Caco-2 (cell line): ENCODE measurements around the gene YAP1. TPM values are rescaled to one million over a fixed set of nuclear protein-coding genes. Genes with fewer than 3 reads are reported as not detected.
A peak's percentile ranks its signal among the peaks of the same experiment; 100 is the strongest.

Source experiments
- BruUV-seq: library from RNA; stranded (reverse); fragments of 400-500 nt; replicated peaks from 2 replicates; lab custom pipeline; 2021; lab: Mats Ljungman, UMichigan
- CTCF ChIA-PET: fragments of 300-600 bp; sonication (Branson Sonifier 250); formaldehyde crosslinking; loops from one replicate; lab custom pipeline; 2022; ENCODE audit warnings: antibody characterized with exemption; lab: Charles Lee
- POLR2A ChIA-PET: fragments of 300-600 bp; sonication (Branson Sonifier 250); formaldehyde crosslinking; loops from one replicate; lab custom pipeline; 2022; ENCODE audit warnings: antibody characterized with exemption; lab: Charles Lee
- DNase-seq, 2 experiments: peaks; one replicate each; pipeline versions ENCODE4 v3.0.0 to v3.0.0-alpha.2; 2020 to 2022
- H3K27me3 ChIP-seq: replicated peaks from 2 replicates; pipeline ENCODE4 v1.6.0; 2011; ENCODE audit warnings: low read length; ENCODE audit not compliant: control insufficient read depth, insufficient read depth
- H3K36me3 ChIP-seq: 2 replicates; pipeline ENCODE4 v1.5.1; 2011; ENCODE audit warnings: low read length; ENCODE audit not compliant: control insufficient read depth, insufficient read depth
- H3K4me1 ChIP-seq: fragments of 250-450 bp; sonication (Bioruptor Pico); 2 replicates; pipeline ENCODE4 v1.5.1; 2020; ENCODE audit warnings: mild to moderate bottlenecking
- H3K4me3 ChIP-seq: 2 replicates; pipeline ENCODE4 v1.5.1; 2011; ENCODE audit warnings: low read depth, mild to moderate bottlenecking, control low read depth, low read length
- H3K9me3 ChIP-seq: fragments of 250-450 bp; sonication (Bioruptor Pico); 2 replicates; pipeline ENCODE4 v1.5.1; 2020; ENCODE audit warnings: mild to moderate bottlenecking, moderate library complexity
- H3K27ac Mint-ChIP-seq: one replicate; pipeline ENCODE4 v1.8.0; 2022; ENCODE audit warnings: mixed read lengths; ENCODE audit not compliant: unreplicated experiment
- H3K27me3 Mint-ChIP-seq: one replicate; pipeline ENCODE4 v1.8.0; 2022; ENCODE audit warnings: mixed read lengths; ENCODE audit not compliant: insufficient read depth, unreplicated experiment
- H3K36me3 Mint-ChIP-seq: one replicate; pipeline ENCODE4 v1.8.0; 2022; ENCODE audit warnings: mild to moderate bottlenecking, mixed read lengths; ENCODE audit not compliant: insufficient read depth, unreplicated experiment
- H3K4me1 Mint-ChIP-seq: one replicate; pipeline ENCODE4 v1.8.0; 2022; ENCODE audit warnings: low read depth, mixed read lengths; ENCODE audit not compliant: unreplicated experiment
- H3K4me3 Mint-ChIP-seq: one replicate; pipeline ENCODE4 v1.8.0; 2022; ENCODE audit warnings: mild to moderate bottlenecking, moderate library complexity, mixed read lengths; ENCODE audit not compliant: unreplicated experiment
- H3K9me3 Mint-ChIP-seq: one replicate; pipeline ENCODE4 v1.8.0; 2022; ENCODE audit warnings: mixed read lengths; ENCODE audit not compliant: unreplicated experiment
- CTCF ChIP-seq, 2 experiments: fragments of 200-600 bp in 1 of 2; IDR thresholded peaks; 1 replicate in 1 of 2; 2 replicates in 1 of 2; pipeline versions ENCODE4 v1.5.1 to v1.8.0; 2011 to 2022; ENCODE audit warnings: antibody characterized with exemption in 1 of 2, control low read depth in 1 of 2, inconsistent platforms in 1 of 2, low read depth in 1 of 2, low read length in 1 of 2, mild to moderate bottlenecking in 1 of 2, moderate library complexity in 1 of 2; ENCODE audit not compliant: insufficient read depth in 1 of 2, severe bottlenecking in 1 of 2, unreplicated experiment in 1 of 2
- intact Hi-C: fragments of 100-400 bp; cut with micrococcal nuclease; formaldehyde crosslinking; loops from one replicate; pipeline ENCODE4 v1.10.0; 2022; ENCODE audit not compliant: unreplicated experiment
- total RNA-seq: library from RNA; stranded (reverse); gene quantifications from 2 replicates; pipeline ENCODE4 v1.2.3, GENCODE V29; 2022

Gene YAP1
- total RNA-seq, 1 experiment from 2014 or later: 207 TPM

GRCh38 chr11:102177974-102178631, 67.9 kb downstream of the YAP1 start:
- Mint-ChIP-seq H3K36me3 (peaks cover 77% of the 10 kb centered on the region), H3K27me3 (no peaks in the 10 kb centered on the region), H3K9me3 (no peaks in the 10 kb centered on the region), H3K4me1 (peaks cover 28% of the 10 kb centered on the region), H3K27ac (peak overlapping the region; percentile 63), H3K4me3 (no peak overlapping the region)
- Histone ChIP-seq H3K9me3 (no peaks in the 10 kb centered on the region), H3K36me3 (peaks cover 5% of the 10 kb centered on the region), H3K4me1 (peaks cover 26% of the 10 kb centered on the region), H3K4me3 (no peak overlapping the region), H3K27me3 (no peaks in the 10 kb centered on the region)
- DNase-seq: peak in 1 of 2 experiments; percentile 76
- POLR2A ChIA-PET: no interaction called here
- CTCF ChIA-PET: interaction anchor here (0.7 kb wide), 1 partner anchor 102 kb away, joined by 3 read pairs; no protein-coding TSS in a partner anchor
- BruUV-seq: no TSS peak
- no peak for TF ChIP-seq CTCF (IDR thresholded peaks at IDR 0.05; ENCODE audit: insufficient read depth in 1 of 2, low read depth in 1 of 2, low read length in 1 of 2, severe bottlenecking in 1 of 2, unreplicated experiment in 1 of 2)
- intact Hi-C loops: loop anchor here (1.0 to 2.0 kb wide), 3 partner anchors 14 to 57 kb away; no protein-coding TSS in a partner anchor

GRCh38 chr11:102179371-102179770, 69.1 kb downstream of the YAP1 start:
- Mint-ChIP-seq H3K4me1 (peaks cover 33% of the 10 kb centered on the region), H3K4me3 (no peak overlapping the region), H3K27me3 (no peaks in the 10 kb centered on the region), H3K36me3 (peaks cover 87% of the 10 kb centered on the region), H3K27ac (no peak overlapping the region), H3K9me3 (no peaks in the 10 kb centered on the region)
- H3K4me3 ChIP-seq: no peak overlapping the region
- DNase-seq: no peak
- H3K36me3 ChIP-seq: peaks cover 5% of the 10 kb centered on the region
- no TSS peak for BruUV-seq
- intact Hi-C loops: loop anchor here (2.0 kb wide), 1 partner anchor 59 kb away; no protein-coding TSS in a partner anchor
- no peaks in the 10 kb centered on the region for H3K9me3 ChIP-seq
- TF ChIP-seq CTCF (IDR thresholded peaks at IDR 0.05; ENCODE audit: insufficient read depth in 1 of 2, low read depth in 1 of 2, low read length in 1 of 2, severe bottlenecking in 1 of 2, unreplicated experiment in 1 of 2): no peak
- ChIA-PET POLR2A (no interaction called here), CTCF (no interaction called here)
- H3K27me3 ChIP-seq: no peaks in the 10 kb centered on the region
- peaks cover 30% of the 10 kb centered on the region for H3K4me1 ChIP-seq

- no peaks in the 10 kb centered on the region for H3K9me3 ChIP-seq
- peaks cover 3% of the 10 kb centered on the region for H3K36me3 ChIP-seq
- H3K4me1 ChIP-seq: peaks cover 54% of the 10 kb centered on the region
- POLR2A ChIA-PET: no interaction called here
- peaks cover 40% of the 10 kb centered on the region for H3K4me1 Mint-ChIP-seq
- CTCF ChIA-PET: no interaction called here
- H3K27me3 ChIP-seq: no peaks in the 10 kb centered on the region
- peak in 1 of 2 experiments; percentile 38 for TF ChIP-seq CTCF (IDR thresholded peaks at IDR 0.05; ENCODE audit: insufficient read depth in 1 of 2, low read depth in 1 of 2, low read length in 1 of 2, severe bottlenecking in 1 of 2, unreplicated experiment in 1 of 2)
- no peak overlapping the region for H3K4me3 ChIP-seq
- no peaks in the 10 kb centered on the region for H3K9me3 Mint-ChIP-seq
- no peaks in the 10 kb centered on the region for H3K27me3 Mint-ChIP-seq
- no peak for DNase-seq
- no TSS peak for BruUV-seq
- intact Hi-C loops: no loop called here
- H3K27ac Mint-ChIP-seq: no peak overlapping the region
- peaks cover 68% of the 10 kb centered on the region for H3K36me3 Mint-ChIP-seq
- no peak overlapping the region for H3K4me3 Mint-ChIP-seq
These were observed 74.2 kb downstream of the YAP1 start for GRCh38 chr11:102184269-102184987.
